Smooth muscle cell (in vitro differentiated cells): ENCODE results near the gene GATA1. TPM values are rescaled to one million over a fixed set of nuclear protein-coding genes. Genes with fewer than 3 reads are reported as not detected.

ENCODE experiments used
- DNase-seq: peaks from one replicate; lab custom pipeline; 2025; ENCODE audit not compliant: unreplicated experiment; lab: John Stamatoyannopoulos, UW
- H2AFZ ChIP-seq: fragments of 200-600 bp; sonication (generic); 2 replicates; pipeline ENCODE4 v1.6.0; 2016; ENCODE audit warnings: antibody characterized with exemption, low read depth, mild to moderate bottlenecking
- H3F3A ChIP-seq: fragments of 200-600 bp; sonication (generic); 2 replicates; pipeline ENCODE4 v1.6.0; 2017; ENCODE audit warnings: antibody characterized with exemption, low read depth
- H3K27ac ChIP-seq: fragments of 200-600 bp; sonication (generic); 2 replicates; pipeline ENCODE4 v1.5.1; 2016; ENCODE audit warnings: low read depth, mild to moderate bottlenecking
- H3K27me3 ChIP-seq: fragments of 200-600 bp; sonication (generic); 2 replicates; pipeline ENCODE4 v1.6.1; 2016; ENCODE audit warnings: low read depth, mild to moderate bottlenecking
- H3K36me3 ChIP-seq: fragments of 200-600 bp; sonication (generic); 2 replicates; pipeline ENCODE4 v1.5.1; 2016; ENCODE audit warnings: low read depth
- H3K4me1 ChIP-seq: fragments of 200-600 bp; sonication (generic); 2 replicates; pipeline ENCODE4 v1.5.1; 2016; ENCODE audit warnings: low read depth
- H3K4me2 ChIP-seq: fragments of 200-600 bp; sonication (generic); 2 replicates; pipeline ENCODE4 v1.6.0; 2016; ENCODE audit warnings: mild to moderate bottlenecking
- H3K4me3 ChIP-seq: fragments of 200-600 bp; sonication (generic); 2 replicates; pipeline ENCODE4 v1.5.1; 2016; ENCODE audit warnings: mild to moderate bottlenecking
- H3K79me2 ChIP-seq: fragments of 200-600 bp; sonication (generic); 2 replicates; pipeline ENCODE4 v1.6.0; 2016; ENCODE audit warnings: low read depth, mild to moderate bottlenecking
- H3K9ac ChIP-seq: fragments of 200-600 bp; sonication (generic); 2 replicates; pipeline ENCODE4 v1.6.0; 2016; ENCODE audit warnings: low read depth
- H3K9me3 ChIP-seq: fragments of 200-600 bp; sonication (generic); replicated peaks from 2 replicates; pipeline ENCODE4 v1.5.1; 2016; ENCODE audit warnings: low read depth
- H4K20me1 ChIP-seq: fragments of 200-600 bp; sonication (generic); 2 replicates; pipeline ENCODE4 v1.6.0; 2016; ENCODE audit warnings: low read depth
- CTCF ChIP-seq: fragments of 200-600 bp; sonication (generic); IDR thresholded peaks from 2 replicates; pipeline ENCODE4 v1.5.1; 2017; ENCODE audit warnings: borderline replicate concordance, mild to moderate bottlenecking, antibody characterized with exemption; ENCODE audit not compliant: insufficient read depth, poor library complexity, severe bottlenecking
- WGBS: methylation state at CpG from one replicate; pipeline ENCODE4 v1.1.7; 2016; ENCODE audit warnings: low lambda C conversion rate; 5-methylcytosine and 5-hydroxymethylcytosine counted together
- polyA plus RNA-seq: library from polyadenylated mRNA; unstranded; fragments of >200 nt; fragmentation: Nextera tagmentation; extraction: Ambion mirVana; gene quantifications from 2 replicates; pipeline ENCODE4 v1.2.1, GENCODE V29; 2016
- total RNA-seq: library from RNA; depleted of rRNA; stranded (reverse); fragments of >200 nt; gene quantifications from 2 replicates; pipeline ENCODE4 v1.2.3, GENCODE V29; 2014

The GATA1 gene
- total RNA-seq (not detected in 2 replicates), polyA plus RNA-seq (not detected in 2 replicates)

GRCh38 chrX:48786341-48786800, at the start of gene GATA1:
Gene GATA1 (plus strand): TSS chrX:48786590. CDS start chrX:48791110, 4,520 bp downstream.
- Histone ChIP-seq H3K4me3 (no peak within 1 kb of the TSS), H3K9ac (no peak within 1 kb of the TSS), H4K20me1 (no peaks in the 10 kb centered on the region), H3F3A (no peaks in the 10 kb centered on the region), H3K36me3 (no peaks in the 10 kb centered on the region), H3K79me2 (no peaks in the 10 kb centered on the region), H3K4me2 (no peak within 1 kb of the TSS), H3K4me1 (no peaks in the 10 kb centered on the region), H3K9me3 (no peaks in the 10 kb centered on the region), H3K27me3 (no peaks in the 10 kb centered on the region), H3K27ac (no peak within 1 kb of the TSS), H2AFZ (no peak within 1 kb of the TSS)
- no peak for TF ChIP-seq CTCF
- DNase-seq: no peak
- WGBS: 85% methylated on average over 6 of the region's 7 CpGs

GRCh38 chrX:48736878-48737212, 49.5 kb upstream of the GATA1 start:
- H3K79me2 ChIP-seq: no peaks in the 10 kb centered on the region
- H3K27me3 ChIP-seq: no peaks in the 10 kb centered on the region
- no peaks in the 10 kb centered on the region for H3K4me1 ChIP-seq
- H3F3A ChIP-seq: no peaks in the 10 kb centered on the region
- no peak for DNase-seq
- no peak overlapping the region for H3K27ac ChIP-seq
- H3K36me3 ChIP-seq: no peaks in the 10 kb centered on the region
- peak overlapping the region; percentile 84 for H2AFZ ChIP-seq
- peak overlapping the region; percentile 80 for H3K4me2 ChIP-seq
- H3K4me3 ChIP-seq: peak overlapping the region; percentile 62
- no peaks in the 10 kb centered on the region for H3K9me3 ChIP-seq
- H3K9ac ChIP-seq: no peak overlapping the region
- no peaks in the 10 kb centered on the region for H4K20me1 ChIP-seq
- no peak for TF ChIP-seq CTCF
- 45% methylated on average over 10 of the region's 10 CpGs for WGBS

- H2AFZ ChIP-seq: peak overlapping the region; percentile 48
- DNase-seq: peak; percentile 19
- 41% methylated on average over 48 of the region's 48 CpGs for WGBS
- no peaks in the 10 kb centered on the region for H4K20me1 ChIP-seq
- no peak for TF ChIP-seq CTCF
- H3K9ac ChIP-seq: peak overlapping the region; percentile 72
- H3F3A ChIP-seq: no peaks in the 10 kb centered on the region
- H3K4me3 ChIP-seq: peak overlapping the region; percentile 62
- H3K9me3 ChIP-seq: no peaks in the 10 kb centered on the region
- H3K27me3 ChIP-seq: no peaks in the 10 kb centered on the region
- H3K36me3 ChIP-seq: no peaks in the 10 kb centered on the region
- peak overlapping the region; percentile 82 for H3K4me2 ChIP-seq
- H3K27ac ChIP-seq: peak overlapping the region; percentile 77
- H3K4me1 ChIP-seq: no peaks in the 10 kb centered on the region
- no peaks in the 10 kb centered on the region for H3K79me2 ChIP-seq
Measured at GRCh38 chrX:48737213-48737938, 49.0 kb upstream of the GATA1 start.

GRCh38 chrX:48737940-48738339, 48.5 kb upstream of the GATA1 start:
- Histone ChIP-seq H3K4me2 (peak overlapping the region; percentile 82), H3K4me1 (no peaks in the 10 kb centered on the region), H2AFZ (peak overlapping the region; percentile 48), H3K4me3 (peak overlapping the region; percentile 62), H3K27me3 (no peaks in the 10 kb centered on the region), H3K36me3 (no peaks in the 10 kb centered on the region), H3K9me3 (no peaks in the 10 kb centered on the region), H4K20me1 (no peaks in the 10 kb centered on the region), H3K27ac (peak overlapping the region; percentile 77), H3K9ac (no peak overlapping the region), H3F3A (no peaks in the 10 kb centered on the region), H3K79me2 (no peaks in the 10 kb centered on the region)
- no peak for TF ChIP-seq CTCF
- no peak for DNase-seq
- WGBS: 64% methylated on average over 7 of the region's 7 CpGs
